ENCODE measurements around the gene SDK2.

The SDK2 gene

GRCh38 chr17:73437826-73438225 is 206.4 kb downstream of the SDK2 start:
- no peak for DNase-seq

DNA sequence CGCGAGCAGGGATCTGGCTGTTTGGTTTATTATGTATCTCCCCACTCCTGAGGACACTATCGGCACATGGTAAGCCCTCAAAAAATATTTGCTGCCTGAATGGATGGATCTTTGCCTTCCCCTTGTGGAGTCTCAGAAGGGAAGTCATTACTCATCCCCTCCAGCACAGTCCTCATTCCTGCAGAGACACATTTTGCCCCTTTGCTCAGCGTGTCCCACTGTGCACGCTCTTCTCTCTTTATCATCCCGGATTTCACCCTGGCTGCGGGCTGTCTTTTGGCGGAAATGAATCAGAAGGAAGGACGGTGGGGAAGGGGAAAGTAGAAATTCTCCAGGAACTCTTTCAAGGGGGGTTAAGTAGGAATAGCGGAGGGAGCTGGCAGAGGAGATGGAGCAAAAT is 207.3 kb downstream of the SDK2 start:
- no peak for DNase-seq

- DNase-seq: no peak
Measured at GRCh38 chr17:73435412-73435811, 208.8 kb downstream of the SDK2 start.

DNA sequence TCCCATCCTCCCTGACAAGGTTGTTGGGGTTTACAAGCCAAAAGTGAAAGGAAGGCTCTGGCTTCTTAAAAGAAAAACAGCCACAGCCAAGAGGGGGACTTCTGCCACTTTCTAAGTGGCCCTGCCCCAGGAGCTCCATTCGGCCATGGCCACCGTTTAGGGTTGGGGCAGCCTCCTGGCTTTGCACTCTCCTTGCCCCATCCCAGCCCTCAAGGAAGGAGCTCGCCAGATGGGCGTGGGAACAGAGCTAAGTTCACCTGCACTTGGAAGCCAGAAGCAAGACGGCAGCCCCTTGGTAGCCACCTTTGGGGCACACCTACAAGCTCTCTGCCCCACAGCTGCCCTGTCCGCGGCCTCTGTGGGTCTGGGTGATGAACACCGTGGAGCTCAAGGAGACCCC is 210.1 kb downstream of the SDK2 start:
- no peak for DNase-seq

GRCh38 chr17:73433501-73433900 is 210.7 kb downstream of the SDK2 start:
- DNase-seq: no peak

DNA sequence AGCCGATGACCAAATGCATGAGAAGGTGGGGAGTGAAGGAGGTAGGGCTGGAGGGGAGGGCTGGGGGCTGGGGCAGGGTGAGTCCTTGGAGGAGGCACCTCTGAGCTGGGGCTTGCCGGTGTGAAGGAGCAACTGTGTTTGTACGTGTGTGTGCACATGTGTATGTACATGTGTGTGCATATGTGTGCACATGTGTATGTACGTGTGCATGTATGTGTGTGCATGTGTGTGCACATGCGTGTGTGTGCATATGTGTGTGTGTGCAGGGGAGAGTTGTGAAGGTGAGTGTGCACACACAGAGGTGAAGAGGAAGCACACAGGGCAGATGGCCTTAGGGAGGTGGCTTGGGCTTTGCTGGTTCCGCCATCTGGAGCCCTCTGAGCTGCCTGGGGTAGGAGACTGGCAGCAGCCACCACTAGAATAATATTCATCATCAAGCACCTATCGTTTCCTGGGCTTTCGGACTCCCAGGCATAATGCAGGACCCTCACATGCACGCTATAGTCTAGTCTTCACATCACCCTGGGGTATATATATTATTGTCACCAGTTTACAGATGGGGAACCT is 211.5 kb downstream of the SDK2 start:
- no peak for DNase-seq

GRCh38 chr17:73431401-73432205 is 212.6 kb downstream of the SDK2 start:
- no peak for DNase-seq

GRCh38 chr17:73430848-73431247 is 213.4 kb downstream of the SDK2 start:
- no peak for DNase-seq

DNA sequence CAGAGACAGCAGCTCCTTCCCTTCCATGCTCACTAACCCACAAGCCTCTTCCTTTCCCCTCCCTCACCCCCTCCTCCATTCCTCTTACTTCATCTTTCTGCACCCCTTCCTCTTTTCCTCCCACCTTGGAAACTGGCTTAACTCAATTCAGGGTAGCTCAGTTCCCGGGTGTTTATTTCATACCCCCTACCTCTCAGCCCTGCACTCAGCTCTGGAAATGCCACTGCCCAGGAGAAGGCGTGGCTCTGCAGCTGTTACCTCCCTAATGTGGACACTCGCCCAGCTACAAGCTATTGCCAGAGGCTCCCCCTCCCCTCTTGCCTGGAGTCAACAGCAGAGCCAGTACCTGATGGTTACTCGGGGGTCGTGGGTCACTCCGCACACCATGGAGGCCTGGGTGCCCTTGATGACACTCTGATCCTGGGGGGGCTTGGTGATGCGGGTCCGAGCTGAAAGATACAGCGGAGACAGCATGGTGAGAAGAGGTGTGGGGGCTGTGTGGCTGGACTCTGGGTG is 214.0 kb downstream of the SDK2 start:
- DNase-seq: no peak

DNA sequence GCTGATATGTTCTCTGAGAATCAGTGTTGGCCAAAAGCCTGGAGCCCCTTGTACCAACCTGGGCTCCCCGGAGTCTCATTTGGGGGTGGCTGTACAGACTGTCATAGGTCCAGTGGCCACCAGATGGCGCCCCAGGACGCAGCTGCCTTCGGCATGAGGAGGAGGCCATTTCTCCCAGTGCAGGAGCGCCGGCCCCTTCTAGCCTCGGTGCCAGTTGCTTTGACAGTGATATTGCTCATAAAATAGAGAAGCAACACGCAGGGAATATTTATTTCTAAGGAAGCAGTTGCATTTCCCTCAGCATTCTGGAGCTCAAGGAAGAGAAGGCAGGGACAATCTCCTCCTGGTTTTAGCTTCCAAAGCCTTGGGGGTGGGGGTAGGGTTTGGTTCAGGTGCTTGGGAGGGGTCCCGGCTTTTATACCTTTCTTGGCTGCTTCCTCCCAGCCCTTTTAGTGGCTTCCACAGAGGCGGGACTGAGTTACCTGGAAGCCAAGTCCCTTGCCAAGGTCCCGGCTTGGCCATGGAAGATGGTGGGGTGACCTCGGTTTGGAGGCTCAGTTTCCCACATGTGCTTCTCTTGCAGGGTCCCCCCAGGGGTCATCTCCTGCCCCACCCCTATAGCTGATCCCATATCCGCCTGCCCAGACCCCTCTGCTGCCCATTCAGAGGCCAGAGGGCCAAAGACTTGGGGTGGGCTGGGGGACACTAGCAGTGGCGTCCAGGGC is 214.6 kb downstream of the SDK2 start:
- DNase-seq: no peak

GRCh38 chr17:73427198-73427597 is 217.0 kb downstream of the SDK2 start:
- no peak for DNase-seq

GRCh38 chr17:73424571-73424970 is 219.7 kb downstream of the SDK2 start:
- no peak for DNase-seq

DNA sequence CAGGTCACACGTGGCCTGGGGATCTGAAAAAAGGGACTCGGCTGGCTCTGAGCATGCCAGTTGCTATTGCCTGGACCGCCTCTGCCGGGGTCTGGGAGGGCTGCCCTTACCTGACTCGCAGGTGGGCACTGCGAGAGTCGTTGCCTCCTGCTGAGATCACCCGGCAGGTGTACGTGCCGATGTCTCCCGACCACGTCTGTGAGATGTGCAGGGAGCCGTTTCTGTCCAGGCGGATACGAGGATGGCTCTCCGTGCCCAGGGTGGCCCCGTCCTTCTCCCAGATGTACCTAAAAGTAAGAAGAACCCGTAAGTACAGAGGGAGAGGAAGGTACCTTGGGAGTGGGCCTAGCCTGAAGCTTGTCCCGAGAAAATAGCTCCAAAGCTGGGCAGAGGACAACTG is 220.4 kb downstream of the SDK2 start:
- DNase-seq: no peak

DNA sequence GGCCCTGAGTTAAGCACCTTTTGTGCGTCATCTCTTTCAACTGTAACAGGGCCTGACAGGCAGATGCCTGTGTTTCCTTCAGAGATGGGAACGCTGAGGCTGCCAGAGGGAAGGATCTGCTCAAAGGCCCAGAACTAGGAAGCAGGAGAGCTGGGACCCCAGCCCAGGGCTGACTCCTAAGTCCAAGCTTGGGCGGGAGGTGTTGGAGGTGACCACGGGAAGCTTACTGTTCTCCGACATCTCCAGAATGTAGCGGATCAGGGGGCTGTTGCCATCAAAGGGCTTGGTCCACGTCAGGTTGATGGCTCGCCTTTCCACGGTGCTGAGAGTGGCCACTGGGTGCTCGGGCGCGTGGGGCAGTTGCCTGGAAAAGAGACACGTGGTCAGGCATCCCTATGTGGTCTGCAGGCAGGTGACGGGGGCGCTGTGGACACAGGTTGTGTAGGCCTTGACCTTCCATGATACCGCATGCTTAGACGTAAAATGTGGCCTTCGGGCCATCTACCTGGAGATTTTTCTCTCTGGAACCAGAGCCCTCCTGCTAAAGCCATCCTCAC is 221.0 kb downstream of the SDK2 start:
- no peak for DNase-seq

DNA sequence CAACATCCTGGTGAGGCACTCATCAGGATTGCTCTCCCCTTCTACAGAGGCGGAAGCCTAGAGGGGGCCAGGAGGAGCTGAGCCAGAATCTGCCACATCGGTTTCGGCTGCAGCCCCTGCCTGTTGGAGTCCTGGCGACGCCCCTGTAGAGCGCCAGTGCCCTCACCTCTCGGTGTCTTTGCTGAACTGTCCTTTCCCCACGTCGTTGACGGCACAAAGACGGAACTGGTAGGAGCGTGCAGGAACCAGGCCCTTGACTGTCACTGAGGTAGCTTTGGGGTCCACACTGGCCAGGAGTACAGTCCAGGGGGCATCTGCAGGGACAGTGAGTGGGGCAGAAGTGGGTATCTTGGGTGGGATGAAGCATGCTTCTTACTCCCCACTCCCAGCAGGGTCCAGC is 222.1 kb downstream of the SDK2 start:
- no peak for DNase-seq

- no peak for DNase-seq
Measured at GRCh38 chr17:73420897-73421296, 223.3 kb downstream of the SDK2 start.

DNA sequence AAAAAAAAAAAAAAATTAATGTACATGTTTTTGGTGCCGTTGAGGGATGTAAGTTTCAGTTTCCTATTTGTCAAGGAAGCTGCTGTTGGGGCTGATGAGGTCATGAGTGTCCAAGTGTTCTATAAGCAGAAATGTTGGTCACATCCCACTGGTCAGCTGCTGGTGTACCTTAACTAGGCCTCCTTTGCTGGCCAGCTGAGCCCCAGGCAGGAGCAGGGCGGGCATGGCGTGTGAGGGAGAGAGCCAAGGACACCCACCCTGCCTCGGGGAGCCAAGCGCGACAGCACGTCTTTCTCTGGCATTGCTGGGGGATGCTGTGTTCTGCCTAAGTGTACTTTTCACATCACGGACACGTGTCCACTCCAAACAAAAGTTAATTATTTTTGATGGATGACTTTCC is 224.4 kb downstream of the SDK2 start:
- DNase-seq: no peak

DNA sequence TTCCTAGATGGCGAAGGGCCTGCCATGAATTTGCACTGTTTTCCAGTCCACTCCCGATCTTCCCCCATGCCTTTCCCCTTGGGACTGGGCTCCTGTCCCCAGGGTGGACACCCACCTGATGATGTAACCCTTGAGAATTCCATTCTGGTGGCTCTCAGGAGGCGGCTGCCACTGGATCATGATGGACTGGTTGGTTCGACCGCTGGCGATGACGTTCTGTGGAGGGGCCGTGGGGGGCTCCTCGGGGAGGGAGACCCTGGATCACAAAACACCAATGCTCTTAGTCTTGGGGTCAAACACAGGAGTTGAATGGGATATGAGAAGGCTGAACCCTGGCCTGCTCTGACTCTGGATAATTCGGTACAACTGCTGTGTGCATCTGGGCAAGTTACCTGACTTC is 225.2 kb downstream of the SDK2 start:
- DNase-seq: no peak

DNA sequence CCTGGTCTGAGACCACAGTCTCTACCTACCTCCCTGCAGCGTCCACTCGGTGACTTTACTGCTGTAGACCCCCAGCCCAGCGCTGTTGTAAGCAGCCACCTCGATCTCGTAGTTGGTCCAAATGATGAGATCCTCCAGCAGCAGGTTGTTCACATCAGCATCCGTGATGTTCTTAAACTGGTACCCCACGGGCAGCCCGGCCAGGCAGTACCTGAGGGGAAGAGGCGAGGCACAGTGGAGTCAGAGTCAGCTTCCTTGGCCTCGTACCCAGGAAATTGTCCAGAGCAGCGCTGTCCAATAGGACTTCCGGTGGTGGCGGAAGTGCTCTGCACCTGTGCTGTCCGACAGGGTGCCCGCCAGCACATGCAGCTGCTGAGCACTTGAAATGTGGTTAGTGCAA is 228.5 kb downstream of the SDK2 start:
- no peak for DNase-seq

- DNase-seq: no peak
Measured at GRCh38 chr17:73414171-73414955, 229.9 kb downstream of the SDK2 start.

- no peak for DNase-seq
Measured at GRCh38 chr17:73412914-73413313, 231.3 kb downstream of the SDK2 start.

DNA sequence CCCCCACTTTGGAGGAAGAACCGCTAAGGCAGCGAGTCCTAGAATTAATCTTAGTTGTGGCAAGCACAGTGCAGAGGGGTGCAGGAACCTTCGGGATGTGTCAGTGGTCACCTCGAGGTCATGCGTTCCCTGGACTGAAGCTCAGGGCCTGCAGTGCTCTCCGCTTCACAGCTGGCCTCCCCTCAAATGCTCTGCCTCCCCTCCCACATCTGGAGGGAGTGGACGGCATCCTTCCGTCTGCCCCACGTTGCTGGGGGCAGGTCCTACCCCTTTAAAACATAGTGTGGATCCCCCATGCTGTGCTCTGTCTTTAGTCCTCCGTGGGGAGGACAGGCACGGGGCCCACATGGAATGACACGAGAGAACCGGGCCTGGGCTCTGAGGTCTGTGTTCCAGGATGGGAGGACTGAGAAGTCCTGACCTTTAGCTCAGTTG is 232.9 kb downstream of the SDK2 start:
- DNase-seq: no peak

Measured in cortex of kidney (tissue), 1 donor.